Measurements from ENCODE around the gene SGCD.
"Not testable (repeated sequence)": the region's sequence is repeated elsewhere in the genome, so short reads cannot be mapped to it uniquely, and the experiment has no call there.

Gene SGCD

DNA sequence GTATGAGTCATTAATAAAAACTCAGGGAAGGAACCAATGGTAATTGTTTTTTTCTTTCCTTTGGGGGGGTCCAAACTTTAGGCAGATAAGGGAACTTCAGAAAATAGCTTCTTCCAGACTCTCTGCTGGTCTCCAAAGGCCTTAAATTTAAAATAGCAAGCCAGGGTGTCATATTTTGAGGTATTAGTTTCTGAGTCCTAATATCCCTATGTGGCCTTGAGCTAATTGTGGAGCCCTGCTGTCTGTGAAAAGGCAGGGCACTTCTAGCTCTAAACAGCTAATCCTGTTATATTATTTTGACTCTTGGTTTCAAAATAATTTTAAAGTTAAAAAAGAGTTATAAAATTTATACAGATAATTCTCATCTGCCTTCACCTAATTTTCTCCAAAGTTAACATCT is 327.5 kb downstream of the SGCD start:
- DNase-seq: no peak

- no peak for DNase-seq
Measured at GRCh38 chr5:156655732-156656131, 328.8 kb downstream of the SGCD start.

GRCh38 chr5:156664832-156665231 is 337.9 kb downstream of the SGCD start:
- DNase-seq: not testable (repeated sequence)

GRCh38 chr5:156666686-156667085 is 339.7 kb downstream of the SGCD start:
- not testable (repeated sequence) for DNase-seq

- DNase-seq: no peak
Measured at GRCh38 chr5:156667616-156668015, 340.7 kb downstream of the SGCD start.

GRCh38 chr5:156669416-156669815 is 342.5 kb downstream of the SGCD start:
- no peak for DNase-seq

DNA sequence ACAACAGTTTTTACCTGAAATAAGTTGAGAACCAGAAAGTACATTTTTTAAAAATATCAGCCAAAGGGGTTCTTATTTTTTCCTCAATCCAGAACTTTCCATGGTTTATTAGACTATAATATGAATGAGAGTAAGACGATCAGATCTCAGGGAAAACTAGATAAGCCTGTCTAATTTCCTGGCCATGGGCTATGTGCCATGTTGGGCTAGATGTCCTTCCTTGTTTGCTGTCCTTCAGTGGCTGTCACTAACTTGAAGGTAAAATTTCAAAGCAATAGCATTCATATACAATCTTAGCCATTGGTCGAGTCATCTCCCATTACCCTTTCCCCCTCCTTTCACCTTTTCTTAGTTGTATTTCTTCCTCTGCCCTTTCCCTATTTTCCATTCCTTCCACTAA is 343.7 kb downstream of the SGCD start:
- DNase-seq: no peak

DNA sequence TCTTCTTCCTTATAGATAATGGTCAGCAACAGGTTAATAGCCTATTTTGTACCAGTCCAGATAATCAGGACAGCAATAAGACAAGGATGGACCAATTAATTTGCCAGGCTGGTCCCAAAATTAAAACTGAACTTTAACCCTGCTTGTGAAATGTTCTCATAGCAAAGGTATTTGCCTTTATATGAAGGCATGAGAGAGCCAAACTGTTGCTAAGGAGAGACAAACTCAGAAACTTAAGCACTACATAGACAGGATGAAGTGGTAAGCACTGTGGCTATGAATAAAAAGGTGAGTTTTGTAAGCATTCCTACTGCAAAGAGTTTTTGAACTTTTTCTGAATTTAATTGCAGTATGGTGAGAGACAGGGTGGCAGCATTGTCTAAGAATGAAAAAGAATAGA is 348.4 kb downstream of the SGCD start:
- DNase-seq: no peak

- no peak for DNase-seq
Measured at GRCh38 chr5:156677963-156678362, 351.0 kb downstream of the SGCD start.

DNA sequence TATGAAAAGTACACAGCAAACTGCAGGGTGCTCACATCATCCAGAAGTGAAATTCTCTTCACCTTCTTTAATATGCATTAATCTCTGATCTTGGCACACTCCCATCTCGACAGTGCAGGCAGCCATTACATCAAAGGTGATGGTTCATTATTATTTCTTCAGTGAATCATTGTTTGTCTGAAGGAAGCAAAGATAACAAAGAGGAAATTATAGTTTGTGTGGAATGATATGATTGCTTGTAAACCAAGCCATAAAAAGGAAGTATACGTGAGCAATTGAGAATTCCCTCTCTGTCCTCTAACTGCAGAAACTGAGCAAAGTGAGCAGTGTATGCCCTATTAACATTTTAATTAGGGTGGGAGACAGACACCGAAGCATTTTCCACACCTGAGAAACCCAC is 351.5 kb downstream of the SGCD start:
- no peak for DNase-seq

DNA sequence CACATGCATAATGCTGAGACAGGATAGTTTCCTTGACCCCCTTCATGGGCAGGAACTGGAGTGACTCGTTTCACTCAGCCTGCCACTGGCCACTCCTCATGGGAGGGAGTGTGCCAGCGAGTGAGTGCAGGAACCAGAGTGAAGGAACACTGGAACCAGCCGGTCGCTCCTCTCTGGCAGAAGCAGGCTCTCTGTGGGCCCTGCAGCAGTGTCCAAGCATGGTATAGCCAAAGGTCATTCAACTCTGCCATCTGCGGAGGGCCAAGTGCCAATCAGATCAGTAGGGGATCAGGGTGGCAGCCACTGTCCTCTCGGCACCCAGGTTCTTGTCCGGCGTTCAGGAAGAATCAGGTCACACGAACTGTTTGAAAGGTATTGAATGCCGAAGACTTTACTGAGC is 353.9 kb downstream of the SGCD start:
- no peak for DNase-seq

DNA sequence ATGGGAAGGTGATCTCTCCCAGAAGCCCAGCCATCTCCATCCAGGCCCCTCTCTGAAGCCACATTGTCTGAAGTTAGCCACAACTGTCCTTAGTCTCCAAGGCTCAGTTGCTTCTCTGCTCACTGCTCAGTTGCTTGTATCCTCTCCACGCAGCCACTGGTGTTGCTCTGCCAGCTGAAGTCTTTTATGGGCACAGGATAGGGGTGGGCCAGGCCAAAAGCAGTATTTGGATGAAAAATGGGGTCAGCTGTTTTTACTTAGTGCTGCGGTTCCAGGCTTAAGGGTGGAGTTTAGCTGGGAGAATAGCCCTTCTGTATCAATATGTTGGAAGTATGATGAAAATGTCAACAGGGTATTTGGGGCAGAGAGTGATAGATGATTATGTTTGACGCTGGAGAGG is 354.3 kb downstream of the SGCD start:
- no peak for DNase-seq

DNA sequence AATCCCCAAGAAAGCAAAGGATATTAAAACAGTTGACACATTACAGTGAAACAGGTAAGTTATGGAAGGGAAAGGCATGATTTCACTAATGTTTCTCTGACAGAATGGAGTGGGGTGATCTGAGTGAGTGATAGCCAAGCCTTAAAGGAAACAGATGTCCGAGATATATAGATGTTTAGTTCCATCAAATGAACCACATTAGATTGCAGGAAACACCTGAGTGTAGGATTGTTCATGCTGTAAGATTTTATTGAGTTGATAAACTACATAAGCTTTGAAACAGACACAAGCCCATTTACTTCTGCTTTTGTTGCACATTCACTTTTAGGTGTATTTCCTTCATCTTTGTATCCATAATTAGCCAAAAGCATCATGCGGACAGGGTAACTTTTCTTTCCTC is 356.0 kb downstream of the SGCD start:
- DNase-seq: no peak

DNA sequence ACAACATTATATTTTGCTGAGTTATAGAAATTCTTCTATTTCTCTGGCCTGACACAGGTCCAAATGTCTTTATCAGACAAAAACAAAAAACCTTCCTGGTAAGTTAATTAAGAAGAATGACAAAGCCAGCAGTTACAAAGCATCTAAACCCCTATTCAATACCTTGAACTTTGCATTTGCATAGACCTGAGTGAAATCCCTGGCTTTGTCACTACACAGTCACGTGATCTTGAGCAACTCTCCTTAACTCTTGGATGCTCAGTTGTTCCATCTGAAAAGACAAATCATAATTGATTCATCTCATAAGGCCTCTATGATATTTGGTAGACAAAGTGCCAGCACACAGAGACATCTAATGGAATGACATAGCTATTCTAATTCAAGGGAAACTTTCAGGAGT is 356.5 kb downstream of the SGCD start:
- no peak for DNase-seq

- DNase-seq: no peak
Measured at GRCh38 chr5:156684216-156684615, 357.3 kb downstream of the SGCD start.

- DNase-seq: no peak
Measured at GRCh38 chr5:156685481-156685880, 358.5 kb downstream of the SGCD start.

DNA sequence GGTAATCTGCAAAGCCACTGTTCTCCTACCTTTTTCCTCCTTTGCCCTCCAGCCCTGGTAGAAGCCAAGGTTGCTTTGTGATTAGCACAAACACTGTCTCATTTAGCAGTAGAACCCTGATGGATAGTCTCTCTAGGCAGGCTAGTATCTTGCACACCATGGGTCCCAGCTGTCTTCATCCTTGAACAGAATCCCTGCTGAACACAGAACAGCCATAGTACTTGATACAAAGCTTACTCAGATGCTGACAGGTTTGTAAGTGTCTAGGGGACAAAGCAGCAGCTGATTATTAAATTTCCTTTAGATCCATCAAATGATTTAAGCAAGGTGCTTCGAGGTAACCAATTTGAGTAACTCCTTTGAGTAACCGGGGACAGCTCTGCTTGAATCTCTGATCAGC is 359.4 kb downstream of the SGCD start:
- DNase-seq: no peak

DNA sequence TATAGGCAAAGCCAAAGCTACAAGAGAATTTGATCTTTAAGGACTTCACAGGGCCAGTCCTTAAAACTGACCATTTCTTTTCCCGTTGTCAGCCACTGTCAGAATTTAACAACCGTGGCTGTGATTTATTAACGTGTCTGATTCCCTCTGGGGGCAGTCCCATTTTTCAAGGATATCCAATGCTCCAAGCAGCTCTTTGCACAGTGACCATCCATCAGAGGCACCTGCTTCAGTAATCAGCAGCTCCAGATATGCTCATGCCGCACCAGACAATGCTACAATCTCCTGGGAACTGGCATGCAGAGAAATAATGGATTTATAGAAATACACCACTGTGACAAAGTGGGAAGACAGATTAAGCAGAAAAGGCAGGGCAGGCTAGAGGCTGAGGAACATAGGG is 359.8 kb downstream of the SGCD start:
- DNase-seq: no peak

DNA sequence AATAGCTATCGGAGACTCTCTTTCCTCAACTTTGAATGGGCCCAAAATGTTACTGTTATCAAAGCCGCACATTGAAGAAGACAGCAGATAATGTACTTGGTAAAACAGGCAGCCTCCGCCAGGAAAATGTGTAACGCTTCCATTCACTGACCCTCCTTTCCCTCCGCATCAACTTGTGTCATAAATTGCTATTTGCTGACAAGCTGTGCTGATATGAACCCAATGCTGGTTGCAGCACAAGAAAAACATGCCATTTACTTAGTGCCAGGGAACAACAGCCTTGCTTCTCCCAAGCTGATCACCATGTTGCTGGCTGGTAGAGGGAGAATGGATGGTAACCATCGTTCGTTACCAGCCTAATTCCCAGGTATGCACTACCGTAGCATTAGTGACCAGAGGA is 360.6 kb downstream of the SGCD start:
- no peak for DNase-seq

GRCh38 chr5:156691572-156691971 is 364.6 kb downstream of the SGCD start:
- DNase-seq: no peak

- DNase-seq: no peak
Measured at GRCh38 chr5:156693113-156693512, 366.1 kb downstream of the SGCD start.

- DNase-seq: no peak
Measured at GRCh38 chr5:156694598-156694997, 367.6 kb downstream of the SGCD start.

DNA sequence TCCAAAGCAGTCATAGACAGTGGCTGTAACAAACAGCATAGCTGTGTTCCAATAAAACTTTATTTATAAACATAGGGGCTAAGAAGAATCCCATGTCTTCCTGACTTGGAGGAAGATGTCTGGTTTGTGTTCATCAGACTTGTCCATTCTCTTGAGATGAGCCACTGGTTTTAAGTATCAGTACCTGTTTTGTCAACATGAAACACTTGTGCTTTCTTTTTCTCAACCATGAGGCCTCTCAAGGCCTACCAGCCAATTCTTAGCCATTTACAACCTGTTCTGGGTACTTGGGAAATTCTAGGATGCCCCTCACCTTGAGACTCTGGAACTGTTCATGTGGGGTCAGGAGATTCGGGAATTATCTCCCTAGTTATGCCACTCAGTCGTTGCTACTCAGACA is 368.8 kb downstream of the SGCD start:
- no peak for DNase-seq

DNA sequence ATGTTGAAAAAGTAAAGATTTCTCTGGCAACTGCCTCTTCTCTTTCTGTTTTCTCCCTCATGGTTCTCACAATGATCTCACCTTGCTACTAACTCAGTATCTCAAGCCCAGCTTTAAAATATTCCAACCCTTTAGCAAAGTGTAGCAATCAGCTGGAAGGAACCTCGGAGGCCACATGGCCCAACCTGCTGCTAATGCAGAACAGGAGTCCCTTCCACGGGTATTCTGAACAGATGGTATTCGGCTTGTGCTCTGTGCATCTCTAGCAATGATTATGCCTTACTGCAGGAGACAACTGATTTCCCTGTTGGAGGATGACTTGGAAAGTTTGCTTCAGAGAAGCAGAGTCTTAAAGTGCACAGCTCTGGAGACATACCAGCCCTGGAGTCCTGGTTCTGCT is 371.4 kb downstream of the SGCD start:
- no peak for DNase-seq

- DNase-seq: no peak
Measured at GRCh38 chr5:156699147-156699546, 372.2 kb downstream of the SGCD start.

DNA sequence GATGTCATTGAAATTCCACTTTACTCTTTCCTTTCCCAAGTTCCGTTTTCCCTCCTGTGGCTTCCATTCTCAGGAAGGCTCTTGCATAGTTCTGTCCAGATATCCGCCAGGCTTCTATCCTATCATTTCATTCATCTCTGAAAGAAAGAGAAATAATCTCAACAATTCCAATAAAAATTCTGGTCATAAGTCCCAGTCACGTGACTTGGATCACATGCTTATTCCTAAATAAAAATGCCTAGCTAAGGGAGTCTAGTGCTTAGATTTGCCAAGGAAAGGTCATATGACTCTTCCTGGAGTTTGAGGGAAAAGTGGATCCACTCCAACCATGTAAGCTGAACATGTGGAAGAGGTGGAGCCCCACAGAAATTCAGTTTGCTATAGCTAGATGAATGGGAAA is 377.2 kb downstream of the SGCD start:
- DNase-seq: no peak

All from activated CD8-positive, alpha-beta memory T cell treated with anti-CD3 and anti-CD28 coated beads, Interleukin-2, amount 50 U/mL, for 4 hours (primary cell).